ENCODE data around the gene PLB1.

Gene PLB1

GRCh38 chr2:28613633-28614501 is 118.0 kb downstream of the PLB1 start:
- no peak for DNase-seq (ENCODE audit: low spot score)

- DNase-seq (ENCODE audit: low spot score), result no peak
Measured at GRCh38 chr2:28615706-28616105, 119.8 kb downstream of the PLB1 start.

GRCh38 chr2:28616396-28616999 is 120.6 kb downstream of the PLB1 start:
- DNase-seq (ENCODE audit: low spot score), result no peak

- DNase-seq (ENCODE audit: low spot score), result no peak
Measured at GRCh38 chr2:28617502-28618184, 121.8 kb downstream of the PLB1 start.

GRCh38 chr2:28618221-28619141 is 122.6 kb downstream of the PLB1 start:
- no peak for DNase-seq (ENCODE audit: low spot score)

- no peak for DNase-seq (ENCODE audit: low spot score)
Measured at GRCh38 chr2:28619213-28620196, 123.6 kb downstream of the PLB1 start.

- no peak for DNase-seq (ENCODE audit: low spot score)
Measured at GRCh38 chr2:28620291-28620793, 124.5 kb downstream of the PLB1 start.

GRCh38 chr2:28620801-28621171 is 124.9 kb downstream of the PLB1 start:
- DNase-seq (ENCODE audit: low spot score), result no peak

GRCh38 chr2:28621172-28622100 is 125.6 kb downstream of the PLB1 start:
- peak; percentile 65 for DNase-seq (ENCODE audit: low spot score)

GRCh38 chr2:28622101-28622499 is 126.2 kb downstream of the PLB1 start:
- no peak for DNase-seq (ENCODE audit: low spot score)

- DNase-seq (ENCODE audit: low spot score), result no peak
Measured at GRCh38 chr2:28623582-28624405, 127.9 kb downstream of the PLB1 start.

- DNase-seq (ENCODE audit: low spot score), result no peak
Measured at GRCh38 chr2:28624436-28624792, 128.6 kb downstream of the PLB1 start.

- no peak for DNase-seq (ENCODE audit: low spot score)
Measured at GRCh38 chr2:28624793-28625701, 129.2 kb downstream of the PLB1 start.

- no peak for DNase-seq (ENCODE audit: low spot score)
Measured at GRCh38 chr2:28626376-28626775, 130.5 kb downstream of the PLB1 start.

- no peak for DNase-seq (ENCODE audit: low spot score)
Measured at GRCh38 chr2:28626891-28627421, 131.1 kb downstream of the PLB1 start.

- no peak for DNase-seq (ENCODE audit: low spot score)
Measured at GRCh38 chr2:28627722-28628480, 132.0 kb downstream of the PLB1 start.
